Thymus (tissue), 11 donors: Measurements from ENCODE around the gene PDE6C. TPM values are rescaled to one million over a fixed set of nuclear protein-coding genes. Genes with fewer than 3 reads are reported as not detected.
A peak's percentile ranks its signal among the peaks of the same experiment; 100 is the strongest.

Experiments
- DNase-seq, 9 donors: peaks; one replicate each; pipeline ENCODE4 v3.0.0-alpha.2; 2013; ENCODE audit warnings: low spot score in 9 of 9, low read depth in 6 of 9, missing footprints in 1 of 9
- H3K27ac ChIP-seq, 2 donors: one replicate each; pipeline ENCODE4 v1.5.1; 2013; ENCODE audit warnings: control low read depth in 1 of 2, low read depth in 1 of 2, low read length in 1 of 2, mild to moderate bottlenecking in 1 of 2, moderate library complexity in 1 of 2
- H3K27me3 ChIP-seq, 2 donors: one replicate each; pipeline ENCODE4 v1.5.1; 2013; ENCODE audit warnings: low read length in 1 of 2; ENCODE audit not compliant: control insufficient read depth in 2 of 2, insufficient read depth in 1 of 2
- H3K36me3 ChIP-seq, 2 donors: one replicate each; pipeline ENCODE4 v1.5.1; 2013; ENCODE audit warnings: low read length in 1 of 2, mild to moderate bottlenecking in 1 of 2, moderate library complexity in 1 of 2; ENCODE audit not compliant: control insufficient read depth in 2 of 2, insufficient read depth in 2 of 2
- H3K4me1 ChIP-seq, 2 donors: one replicate each; pipeline ENCODE4 v1.5.1; 2013; ENCODE audit warnings: low read length in 2 of 2; ENCODE audit not compliant: control insufficient read depth in 2 of 2, insufficient read depth in 2 of 2
- H3K4me3 ChIP-seq, 2 donors: one replicate each; pipeline ENCODE4 v1.5.1; 2013; ENCODE audit warnings: low read length in 2 of 2, control low read depth in 1 of 2, mild to moderate bottlenecking in 1 of 2
- H3K9me3 ChIP-seq, 2 donors: one replicate each; pipeline ENCODE4 v1.5.1; 2013; ENCODE audit warnings: low read length in 1 of 2, mild to moderate bottlenecking in 1 of 2; ENCODE audit not compliant: control insufficient read depth in 2 of 2, insufficient read depth in 1 of 2
- WGBS: extraction: QIAGEN DNeasy Blood & Tissue Kit; methylation state at CpG from one replicate; pipeline ENCODE4 v1.1.7; 2013; 5-methylcytosine and 5-hydroxymethylcytosine counted together
- polyA plus RNA-seq: library from polyadenylated mRNA; stranded (reverse); fragments of 200-250 nt; gene quantifications from one replicate; pipeline ENCODE4 v1.2.3, GENCODE V29; 2013
- total RNA-seq: library from RNA; stranded (reverse); fragments of 120-200 nt; gene quantifications from one replicate; pipeline ENCODE4 v1.2.4, GENCODE V29; 2013
- donor health status: healthy.

The PDE6C gene
- total and polyA plus RNA-seq, 2 donors, result 0.18 TPM; not detected in 1

DNA sequence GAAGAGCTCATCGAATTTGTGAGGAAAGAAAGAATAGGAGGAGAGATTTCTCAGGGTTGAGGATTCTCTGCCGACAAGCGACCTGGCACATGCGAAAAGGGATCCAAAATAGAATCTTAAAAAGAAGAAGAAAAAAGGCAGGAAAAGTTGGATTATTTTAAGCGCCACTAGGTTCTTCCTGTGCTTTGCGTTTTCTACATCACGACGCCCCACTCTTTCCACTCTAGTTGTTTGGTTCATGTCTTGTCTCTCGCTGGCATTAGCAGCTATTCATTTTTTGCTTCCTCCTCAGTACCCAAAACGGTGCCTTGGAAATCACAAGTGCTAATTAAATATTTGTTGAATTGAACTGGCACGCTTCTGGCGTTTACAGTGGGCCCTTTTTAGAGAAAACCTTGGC is 90.7 kb downstream of the PDE6C start:
- peaks cover 5 to 6% of the 10 kb centered on the region in 2 donors for H3K4me1 ChIP-seq
- peaks cover 0 to 9% of the 10 kb centered on the region in 2 donors for H3K36me3 ChIP-seq
- H3K27me3 ChIP-seq, result no peaks in the 10 kb centered on the region
- H3K9me3 ChIP-seq, result no peaks in the 10 kb centered on the region
- H3K4me3 ChIP-seq, result peak overlapping the region; percentile 83 to 85
- DNase-seq, result peak in 3 of 9 donors; percentile 3 to 17 (median 9)
- 1% methylated on average over 12 of the region's 12 CpGs for WGBS
- peak overlapping the region in 1 of 2 donors; percentile 87 for H3K27ac ChIP-seq

DNA sequence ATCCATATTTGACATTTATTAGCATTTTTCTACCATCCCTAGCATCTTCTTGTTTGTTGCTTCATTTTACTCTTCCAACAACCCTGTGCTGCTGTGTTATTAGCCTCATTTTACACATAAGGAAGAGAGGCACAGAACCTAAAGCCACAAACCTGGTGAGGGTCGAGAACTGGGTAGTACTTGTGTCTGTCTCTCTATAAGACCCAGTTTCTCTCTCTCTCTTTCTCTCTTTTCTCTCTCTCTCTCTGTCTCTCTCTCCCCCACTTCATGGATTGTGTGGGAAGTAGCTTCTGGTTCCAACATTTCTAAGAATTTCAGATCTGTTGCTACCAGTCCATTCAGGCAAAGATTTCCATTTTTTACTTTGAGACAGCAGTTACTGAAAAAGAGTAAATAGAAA is 91.5 kb downstream of the PDE6C start:
- H3K27me3 ChIP-seq, result no peaks in the 10 kb centered on the region
- no peak for DNase-seq
- no peak overlapping the region for H3K27ac ChIP-seq
- H3K9me3 ChIP-seq, result no peaks in the 10 kb centered on the region
- no peak overlapping the region for H3K4me3 ChIP-seq
- WGBS, result 76% methylated on average over 1 of the region's 1 CpG
- peaks cover 0 to 6% of the 10 kb centered on the region in 2 donors for H3K36me3 ChIP-seq
- H3K4me1 ChIP-seq, result peaks cover 5 to 6% of the 10 kb centered on the region in 2 donors

DNA sequence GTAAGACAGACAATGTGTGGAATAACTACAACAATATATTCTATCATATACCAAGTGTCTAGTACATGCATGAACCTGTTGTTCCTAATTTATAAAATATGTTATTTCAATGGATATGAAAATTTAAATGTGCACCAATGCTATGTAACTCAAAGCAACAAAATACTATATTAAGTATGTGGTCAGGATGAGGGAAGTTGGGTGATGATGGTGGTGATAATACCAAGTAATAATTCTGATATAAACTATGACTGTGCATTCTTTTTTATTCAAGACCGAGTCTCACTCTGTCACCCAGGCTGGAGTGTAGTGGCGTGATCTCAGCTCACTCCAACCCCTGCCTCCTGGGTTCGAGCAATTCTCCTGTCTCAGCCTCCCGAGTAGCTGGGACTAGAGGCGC is 92.1 kb downstream of the PDE6C start:
- no peak overlapping the region for H3K27ac ChIP-seq
- no peak for DNase-seq
- 87% methylated on average over 5 of the region's 5 CpGs for WGBS

DNA sequence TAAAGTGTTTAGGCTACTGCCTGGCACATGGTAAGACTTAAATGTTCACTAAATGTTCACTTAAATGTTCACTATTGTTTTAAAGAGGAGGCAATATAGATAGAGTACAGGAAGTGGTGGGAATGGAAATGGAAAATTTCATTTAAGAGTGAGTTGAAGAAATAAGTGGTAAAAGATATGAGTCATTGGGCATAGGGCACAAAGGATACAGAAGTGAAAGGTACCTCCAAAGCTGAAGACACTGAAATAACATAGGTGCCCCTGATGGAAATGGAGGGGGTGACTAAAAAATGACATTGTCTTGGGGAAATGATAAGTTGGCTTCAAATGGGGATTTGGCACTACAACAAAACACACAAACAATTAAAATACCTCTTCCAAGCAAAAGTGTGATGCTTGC is 95.3 kb downstream of the PDE6C start:
- H3K36me3 ChIP-seq, result no peaks in the 10 kb centered on the region
- H3K4me1 ChIP-seq, result peaks cover 0 to 4% of the 10 kb centered on the region in 2 donors
- H3K27ac ChIP-seq, result no peak overlapping the region
- DNase-seq, result no peak
- no peaks in the 10 kb centered on the region for H3K27me3 ChIP-seq
- no peak overlapping the region for H3K4me3 ChIP-seq
- H3K9me3 ChIP-seq, result no peaks in the 10 kb centered on the region

More for the DNA sequence above, 92.1 kb downstream of the PDE6C start:
- Histone ChIP-seq H3K9me3 (no peaks in the 10 kb centered on the region), H3K4me1 (peaks cover 5 to 6% of the 10 kb centered on the region in 2 donors), H3K36me3 (peaks cover 0 to 1% of the 10 kb centered on the region in 2 donors), H3K27me3 (no peaks in the 10 kb centered on the region), H3K4me3 (no peak overlapping the region)

DNA sequence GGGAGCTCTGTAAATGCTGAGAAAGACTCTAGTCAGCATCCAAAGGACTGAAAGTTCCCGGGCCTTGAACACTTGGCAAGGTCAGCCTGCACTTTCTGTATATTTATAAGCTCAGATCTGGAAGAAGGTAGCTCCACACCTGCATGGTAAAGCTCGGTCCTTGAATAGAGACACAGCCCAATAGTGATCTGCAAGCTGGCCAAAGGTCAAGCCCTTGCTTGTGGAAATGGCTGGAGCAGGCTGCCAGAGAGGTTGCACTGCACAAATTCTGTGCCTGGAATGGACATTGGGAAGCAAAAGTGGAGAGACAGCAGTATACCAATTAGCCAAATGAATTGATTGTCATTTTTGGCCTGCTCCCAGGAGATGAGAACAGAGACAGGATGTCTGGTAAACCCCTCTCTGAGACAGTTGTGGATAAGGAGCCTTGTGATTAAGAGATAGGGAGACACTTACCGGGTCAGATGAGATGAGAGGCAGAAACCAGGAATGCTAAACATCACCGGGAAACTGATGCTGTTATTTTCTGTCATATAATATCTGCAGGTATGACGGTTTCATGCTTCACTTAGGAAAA is 98.1 kb downstream of the PDE6C start:
- peak in 1 of 9 donors; percentile 5 for DNase-seq
- Histone ChIP-seq H3K4me1 (no peaks in the 10 kb centered on the region), H3K36me3 (no peaks in the 10 kb centered on the region), H3K27me3 (no peaks in the 10 kb centered on the region), H3K9me3 (no peaks in the 10 kb centered on the region), H3K4me3 (no peak overlapping the region), H3K27ac (no peak overlapping the region)
- WGBS, result 92% methylated on average over 5 of the region's 5 CpGs

DNA sequence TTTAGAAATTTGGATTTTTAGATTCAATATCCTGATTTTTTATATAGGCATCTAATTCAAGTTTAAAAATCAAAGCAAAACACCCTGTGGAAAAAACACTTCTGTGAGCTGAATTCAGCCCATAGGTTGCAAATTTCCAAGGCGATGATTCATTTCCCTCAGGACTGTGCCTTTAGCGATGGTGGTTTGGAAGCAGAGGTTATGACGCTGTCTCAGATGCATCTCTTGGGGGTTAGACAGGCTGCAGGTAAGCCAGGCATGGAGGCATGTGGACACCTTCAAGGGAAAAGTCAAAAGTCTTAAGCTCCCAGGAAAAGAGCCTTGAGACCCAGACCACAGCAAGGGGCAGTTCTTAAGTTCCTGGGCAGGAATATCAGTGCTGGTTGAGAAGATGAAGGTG is 99.6 kb downstream of the PDE6C start:
- H3K36me3 ChIP-seq, result no peaks in the 10 kb centered on the region
- no peak overlapping the region for H3K27ac ChIP-seq
- 96% methylated on average over 3 of the region's 3 CpGs for WGBS
- no peaks in the 10 kb centered on the region for H3K27me3 ChIP-seq
- no peak overlapping the region for H3K4me3 ChIP-seq
- H3K4me1 ChIP-seq, result no peaks in the 10 kb centered on the region
- DNase-seq, result no peak
- H3K9me3 ChIP-seq, result no peaks in the 10 kb centered on the region

DNA sequence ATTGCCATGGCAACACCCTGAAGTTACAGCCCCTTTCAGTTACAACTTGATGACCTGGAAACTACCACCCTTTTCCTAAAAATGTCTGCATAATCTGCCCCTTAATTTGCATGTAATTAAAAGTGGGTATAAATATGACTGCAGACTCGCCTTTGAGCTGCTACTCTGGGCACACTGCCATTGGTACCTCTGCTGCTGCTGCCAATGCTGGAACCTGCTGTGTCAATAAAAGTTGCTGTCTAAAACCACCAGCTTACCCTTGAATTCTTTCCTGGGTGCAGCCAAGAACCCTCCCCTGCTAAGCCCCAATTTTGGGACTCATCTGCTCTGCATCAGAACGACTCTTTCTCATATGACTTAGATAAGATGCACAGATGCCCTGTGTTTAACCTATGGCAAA is 100.3 kb downstream of the PDE6C start:
- Histone ChIP-seq H3K27me3 (no peaks in the 10 kb centered on the region), H3K4me1 (no peaks in the 10 kb centered on the region), H3K9me3 (no peaks in the 10 kb centered on the region), H3K4me3 (no peak overlapping the region), H3K27ac (no peak overlapping the region), H3K36me3 (no peaks in the 10 kb centered on the region)
- 89% methylated on average over 2 of the region's 2 CpGs for WGBS
- no peak for DNase-seq

DNA sequence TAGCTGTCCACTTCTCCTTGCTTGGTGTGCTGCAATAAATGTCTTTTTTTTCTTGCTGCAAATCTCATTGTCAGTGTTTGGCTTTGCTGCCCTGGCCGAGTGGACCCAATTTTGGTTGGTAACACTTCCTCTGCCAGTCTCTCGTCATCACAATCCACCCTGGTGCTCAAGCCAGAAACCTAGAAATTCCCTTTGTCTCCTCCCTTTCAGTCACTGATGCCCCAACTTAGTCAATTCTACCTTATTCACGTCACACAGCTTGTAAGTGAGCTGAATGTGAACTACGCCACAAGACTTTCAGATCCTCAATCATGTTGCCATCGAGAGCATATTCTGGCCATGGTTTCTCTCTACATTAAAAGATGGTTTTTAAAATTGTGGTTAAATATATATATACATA is 103.0 kb downstream of the PDE6C start:
- DNase-seq, result peak in 1 of 9 donors; percentile 13
- H3K9me3 ChIP-seq, result no peaks in the 10 kb centered on the region
- H3K4me1 ChIP-seq, result no peaks in the 10 kb centered on the region
- no peak overlapping the region for H3K4me3 ChIP-seq
- no peaks in the 10 kb centered on the region for H3K36me3 ChIP-seq
- no peak overlapping the region for H3K27ac ChIP-seq
- H3K27me3 ChIP-seq, result no peaks in the 10 kb centered on the region
- WGBS, result 98% methylated on average over 5 of the region's 5 CpGs
